GM21723 (cell line): ENCODE data around the gene ALDH1B1.
"Not testable (repeated sequence)": the region's sequence is repeated elsewhere in the genome, so short reads cannot be mapped to it uniquely, and the experiment has no call there.

Experiments used
- ATAC-seq: cut with Tn5 transposase; IDR thresholded peaks from one replicate; pipeline ENCODE4 v1.9.1; 2021; ENCODE audit warnings: mild to moderate bottlenecking, moderate library complexity; ENCODE audit not compliant: unreplicated experiment

Gene ALDH1B1

GRCh38 chr9:38360839-38361472 is 31.5 kb upstream of the ALDH1B1 start:
- no peak for ATAC-seq

- ATAC-seq = no peak
These were observed 31.0 kb upstream of the ALDH1B1 start for GRCh38 chr9:38361473-38361850.

- peak; percentile 55 for ATAC-seq
These were observed 29.5 kb upstream of the ALDH1B1 start for GRCh38 chr9:38362852-38363588.

GRCh38 chr9:38363589-38363925 is 28.9 kb upstream of the ALDH1B1 start:
- ATAC-seq = no peak

- no peak for ATAC-seq
These were observed 24.6 kb upstream of the ALDH1B1 start for GRCh38 chr9:38367898-38368297.

- no peak for ATAC-seq
These were observed 23.8 kb upstream of the ALDH1B1 start for GRCh38 chr9:38368731-38369130.

GRCh38 chr9:38370176-38370575 is 22.3 kb upstream of the ALDH1B1 start:
- ATAC-seq = no peak

- peak; percentile 68 for ATAC-seq
These were observed 21.0 kb upstream of the ALDH1B1 start for GRCh38 chr9:38371495-38371894.

GRCh38 chr9:38372762-38373619 is 19.5 kb upstream of the ALDH1B1 start:
- ATAC-seq = no peak

- no peak for ATAC-seq
These were observed 18.8 kb upstream of the ALDH1B1 start for GRCh38 chr9:38373679-38374078.

GRCh38 chr9:38374847-38375571 is 17.5 kb upstream of the ALDH1B1 start:
- ATAC-seq = no peak

GRCh38 chr9:38375572-38375963 is 16.9 kb upstream of the ALDH1B1 start:
- no peak for ATAC-seq

- no peak for ATAC-seq
These were observed 16.4 kb upstream of the ALDH1B1 start for GRCh38 chr9:38376021-38376670.

GRCh38 chr9:38377336-38378083 is 15.0 kb upstream of the ALDH1B1 start:
- ATAC-seq = not testable (repeated sequence)

- ATAC-seq = no peak
These were observed 12.2 kb upstream of the ALDH1B1 start for GRCh38 chr9:38380230-38380871.

GRCh38 chr9:38380872-38381534 is 11.5 kb upstream of the ALDH1B1 start:
- ATAC-seq = no peak

GRCh38 chr9:38382141-38382540 is 10.4 kb upstream of the ALDH1B1 start:
- no peak for ATAC-seq

- no peak for ATAC-seq
These were observed 7.3 kb upstream of the ALDH1B1 start for GRCh38 chr9:38384990-38385848.
